ENCODE results near the gene RTN1.

The RTN1 gene

DNA sequence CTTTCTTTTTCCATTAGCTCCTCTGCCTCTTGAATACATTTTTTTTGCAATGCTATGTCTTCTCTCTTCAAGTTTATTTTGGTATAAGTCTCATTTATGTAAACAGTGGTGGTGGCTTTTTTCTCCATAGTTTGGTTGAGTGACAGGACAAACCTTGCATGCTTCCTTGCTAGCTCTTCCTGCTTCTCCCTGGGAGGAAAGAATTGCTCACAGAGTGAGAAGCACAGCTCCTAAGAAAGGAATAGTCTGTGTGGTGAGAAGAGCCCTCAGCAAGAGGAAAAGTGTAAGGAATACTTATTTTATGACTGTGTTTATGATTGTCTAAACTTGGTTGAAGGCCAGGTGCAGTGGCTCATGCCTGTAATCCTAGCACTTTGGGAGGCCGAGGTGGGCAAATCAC, 305.5 kb downstream of the RTN1 start:
- no peak overlapping the region for H3K27ac ChIP-seq (ENCODE audit: low read length)
- no peaks in the 10 kb centered on the region for H3K4me1 ChIP-seq (ENCODE audit: control insufficient read depth, insufficient read depth, low read length)
- H3K27me3 ChIP-seq (ENCODE audit: control insufficient read depth in 1 of 2, insufficient read depth in 2 of 2, low read length in 2 of 2), result no peaks in the 10 kb centered on the region
- no peak overlapping the region for H3K9ac ChIP-seq (ENCODE audit: low read length in 2 of 2)
- no peaks in the 10 kb centered on the region for H3K36me3 ChIP-seq (ENCODE audit: control insufficient read depth in 2 of 2, insufficient read depth in 2 of 2, low read length in 2 of 2)
- no peak overlapping the region for H3K4me3 ChIP-seq (ENCODE audit: low read length in 2 of 2)
- no peaks in the 10 kb centered on the region for H3K9me3 ChIP-seq (ENCODE audit: control insufficient read depth in 2 of 2, low read length in 2 of 2)

DNA sequence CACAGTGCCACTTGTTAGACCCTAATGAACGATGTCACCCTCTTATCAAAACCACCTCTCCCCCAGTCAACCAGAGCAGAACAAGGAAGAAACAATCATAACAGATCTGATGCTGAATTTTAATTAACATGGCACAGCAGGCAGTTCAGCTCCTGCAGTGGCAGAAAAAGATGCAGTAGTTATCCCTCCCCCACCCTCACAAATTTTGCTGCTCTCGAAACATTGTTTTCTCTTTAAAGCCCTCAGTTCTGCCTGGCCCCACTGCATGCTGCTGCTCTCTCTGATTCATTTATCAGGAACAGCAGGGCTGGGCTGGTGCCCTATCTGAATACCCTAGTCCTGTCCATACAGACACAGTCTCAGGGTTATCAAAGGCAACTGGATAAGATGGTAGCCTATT, 306.2 kb downstream of the RTN1 start:
- H3K9me3 ChIP-seq (ENCODE audit: control insufficient read depth in 2 of 2, low read length in 2 of 2), result no peaks in the 10 kb centered on the region
- H3K4me1 ChIP-seq (ENCODE audit: control insufficient read depth, insufficient read depth, low read length), result no peaks in the 10 kb centered on the region
- H3K27ac ChIP-seq (ENCODE audit: low read length), result no peak overlapping the region
- no peak overlapping the region for H3K4me3 ChIP-seq (ENCODE audit: low read length in 2 of 2)
- H3K9ac ChIP-seq (ENCODE audit: low read length in 2 of 2), result no peak overlapping the region
- no peaks in the 10 kb centered on the region for H3K27me3 ChIP-seq (ENCODE audit: control insufficient read depth in 1 of 2, insufficient read depth in 2 of 2, low read length in 2 of 2)
- H3K36me3 ChIP-seq (ENCODE audit: control insufficient read depth in 2 of 2, insufficient read depth in 2 of 2, low read length in 2 of 2), result no peaks in the 10 kb centered on the region

DNA sequence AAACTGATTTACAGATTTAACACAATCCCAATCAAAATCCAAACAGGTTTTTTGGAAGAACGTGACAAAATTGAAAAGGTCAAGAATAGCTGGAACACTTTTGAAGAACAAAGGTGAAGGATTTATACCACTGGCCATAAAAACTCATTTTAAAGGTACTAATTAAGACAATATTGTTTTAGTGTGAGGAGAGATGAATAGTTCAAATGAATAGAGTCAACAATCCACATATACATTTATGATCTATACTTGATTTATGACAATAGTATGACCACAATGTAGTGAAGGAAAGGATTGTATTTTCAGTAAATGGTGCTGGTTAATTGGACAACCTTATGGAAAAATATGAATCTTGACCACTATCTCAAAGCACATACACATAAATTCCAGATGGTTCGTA, 323.3 kb downstream of the RTN1 start:
- Histone ChIP-seq H3K36me3 (ENCODE audit: control insufficient read depth in 2 of 2, insufficient read depth in 2 of 2, low read length in 2 of 2) (no peaks in the 10 kb centered on the region), H3K4me1 (ENCODE audit: control insufficient read depth, insufficient read depth, low read length) (no peaks in the 10 kb centered on the region), H3K27ac (ENCODE audit: low read length) (no peak overlapping the region), H3K27me3 (ENCODE audit: control insufficient read depth in 1 of 2, insufficient read depth in 2 of 2, low read length in 2 of 2) (no peaks in the 10 kb centered on the region), H3K9ac (ENCODE audit: low read length in 2 of 2) (no peak overlapping the region), H3K4me3 (ENCODE audit: low read length in 2 of 2) (no peak overlapping the region), H3K9me3 (ENCODE audit: control insufficient read depth in 2 of 2, low read length in 2 of 2) (no peaks in the 10 kb centered on the region)

Data from stomach smooth muscle (tissue), 2 donors.